OCI-LY7 (cell line): ENCODE measurements around the gene CTBP2.

ENCODE experiments used
- EZH2phosphoT487 ChIP-seq: fragments of 200-600 bp; sonication (generic); IDR thresholded peaks from 2 replicates; pipeline ENCODE4 v1.6.1; 2018; ENCODE audit warnings: low read depth, borderline replicate concordance, mild to moderate bottlenecking, mixed run types, antibody characterized with exemption, low read length, moderate library complexity, mixed read lengths
- TF ChIP-seq, protein P1 (sequence below): fragments of 200-600 bp; sonication (generic); conservative IDR thresholded peaks from 2 replicates; pipeline ENCODE4 v1.5.1; 2014; ENCODE audit warnings: mild to moderate bottlenecking, antibody characterized with exemption, low read length, moderate library complexity, mixed read lengths

DNA sequence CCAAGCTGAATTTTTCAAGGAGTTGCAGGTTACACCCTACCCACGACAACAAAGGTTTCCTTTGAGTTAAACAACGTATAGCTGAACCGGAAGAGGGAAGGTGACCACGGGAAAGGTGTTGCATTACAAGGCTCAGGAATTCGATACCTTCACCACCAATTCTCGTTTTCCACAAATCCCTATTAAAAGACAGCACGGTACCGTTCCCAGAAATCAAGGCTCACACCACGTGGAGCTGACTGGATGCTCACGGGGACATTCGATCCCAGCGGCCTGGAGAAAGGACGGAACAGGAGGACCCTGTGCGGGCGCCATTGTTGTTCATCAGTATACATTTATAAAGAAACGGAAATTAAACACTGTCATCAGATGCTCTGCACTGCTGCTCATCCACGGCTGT lies 56.4 kb downstream of the CTBP2 start:
- TF ChIP-seq, protein P1, sequence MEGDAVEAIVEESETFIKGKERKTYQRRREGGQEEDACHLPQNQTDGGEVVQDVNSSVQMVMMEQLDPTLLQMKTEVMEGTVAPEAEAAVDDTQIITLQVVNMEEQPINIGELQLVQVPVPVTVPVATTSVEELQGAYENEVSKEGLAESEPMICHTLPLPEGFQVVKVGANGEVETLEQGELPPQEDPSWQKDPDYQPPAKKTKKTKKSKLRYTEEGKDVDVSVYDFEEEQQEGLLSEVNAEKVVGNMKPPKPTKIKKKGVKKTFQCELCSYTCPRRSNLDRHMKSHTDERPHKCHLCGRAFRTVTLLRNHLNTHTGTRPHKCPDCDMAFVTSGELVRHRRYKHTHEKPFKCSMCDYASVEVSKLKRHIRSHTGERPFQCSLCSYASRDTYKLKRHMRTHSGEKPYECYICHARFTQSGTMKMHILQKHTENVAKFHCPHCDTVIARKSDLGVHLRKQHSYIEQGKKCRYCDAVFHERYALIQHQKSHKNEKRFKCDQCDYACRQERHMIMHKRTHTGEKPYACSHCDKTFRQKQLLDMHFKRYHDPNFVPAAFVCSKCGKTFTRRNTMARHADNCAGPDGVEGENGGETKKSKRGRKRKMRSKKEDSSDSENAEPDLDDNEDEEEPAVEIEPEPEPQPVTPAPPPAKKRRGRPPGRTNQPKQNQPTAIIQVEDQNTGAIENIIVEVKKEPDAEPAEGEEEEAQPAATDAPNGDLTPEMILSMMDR: no peak
- no peak for TF ChIP-seq EZH2phosphoT487
